ENCODE data around the gene TCF25. TPM values are rescaled to one million over a fixed set of nuclear protein-coding genes. Genes with fewer than 3 reads are reported as not detected.

TCF25 gene
- polyA plus RNA-seq, 1 donor (not counting 4 experiments of a cell fraction or from before 2014, with no cell fraction given), result 103 TPM

GRCh38 chr16:89863741-89864526, 9.5 kb upstream of the TCF25 start:
- Histone ChIP-seq H3K79me2 (ENCODE audit: control insufficient read depth, insufficient read depth, low read length) (no peaks in the 10 kb centered on the region), H3K27me3 (ENCODE audit: control insufficient read depth, extremely low read depth, insufficient read depth, low read length) (no peaks in the 10 kb centered on the region), H2AFZ (ENCODE audit: control insufficient read depth, low read length) (peak overlapping the region; percentile 21), H3K4me2 (ENCODE audit: control insufficient read depth, extremely low read depth, insufficient read depth, low read depth, low read length) (peak overlapping the region; percentile 51), H3K4me3 (ENCODE audit: control insufficient read depth in 2 of 3, extremely low read depth in 1 of 3, insufficient read depth in 2 of 3, low read depth in 1 of 3, low read length in 3 of 3) (no peak overlapping the region), H3K36me3 (ENCODE audit: control insufficient read depth in 2 of 2, extremely low read depth in 1 of 2, insufficient read depth in 2 of 2, low read length in 2 of 2) (no peaks in the 10 kb centered on the region), H3K9me1 (ENCODE audit: control insufficient read depth, extremely low read depth, insufficient read depth, low read length) (no peaks in the 10 kb centered on the region), H4K20me1 (ENCODE audit: control insufficient read depth, extremely low read depth, insufficient read depth, low read length) (no peaks in the 10 kb centered on the region), H3K9me3 (ENCODE audit: control insufficient read depth, low read depth, low read length) (peaks cover 3% of the 10 kb centered on the region), H3K27ac (ENCODE audit: control insufficient read depth, insufficient read depth, low read length) (no peak overlapping the region), H3K9ac (ENCODE audit: control insufficient read depth, extremely low read depth, insufficient read depth, low read length) (no peak overlapping the region), H3K4me1 (ENCODE audit: control insufficient read depth, extremely low read depth, insufficient read depth, low read length) (peaks cover 16% of the 10 kb centered on the region)
- no peak for TF ChIP-seq EZH2 (IDR thresholded peaks at IDR 0.05; ENCODE audit: low read length)
- no peak for TF ChIP-seq CTCF (optimal IDR thresholded peaks at IDR 0.05 in 1 of 3, IDR thresholded peaks at IDR 0.05 in 1 of 3, conservative IDR thresholded peaks at IDR 0.05 in 1 of 3; ENCODE audit: extremely low read depth in 1 of 3, insufficient read depth in 2 of 3, low read length in 3 of 3)
- FAIRE-seq, result peak; percentile 69
- dilution Hi-C loops (cut with MboI; ENCODE audit: extremely low pct_ligation_motif_present, low sequenced_read_pairs), result no loop called here
- DNase-seq (ENCODE audit: low read depth, low spot score), result no peak

GRCh38 chr16:89864527-89864820, 8.9 kb upstream of the TCF25 start:
- H4K20me1 ChIP-seq (ENCODE audit: control insufficient read depth, extremely low read depth, insufficient read depth, low read length), result no peaks in the 10 kb centered on the region
- peaks cover 16% of the 10 kb centered on the region for H3K4me1 ChIP-seq (ENCODE audit: control insufficient read depth, extremely low read depth, insufficient read depth, low read length)
- dilution Hi-C loops (cut with MboI; ENCODE audit: extremely low pct_ligation_motif_present, low sequenced_read_pairs), result no loop called here
- no peak for TF ChIP-seq EZH2 (IDR thresholded peaks at IDR 0.05; ENCODE audit: low read length)
- TF ChIP-seq CTCF (optimal IDR thresholded peaks at IDR 0.05 in 1 of 3, IDR thresholded peaks at IDR 0.05 in 1 of 3, conservative IDR thresholded peaks at IDR 0.05 in 1 of 3; ENCODE audit: extremely low read depth in 1 of 3, insufficient read depth in 2 of 3, low read length in 3 of 3), result no peak
- H3K27ac ChIP-seq (ENCODE audit: control insufficient read depth, insufficient read depth, low read length), result no peak overlapping the region
- no peak overlapping the region for H3K9ac ChIP-seq (ENCODE audit: control insufficient read depth, extremely low read depth, insufficient read depth, low read length)
- H2AFZ ChIP-seq (ENCODE audit: control insufficient read depth, low read length), result no peak overlapping the region
- H3K9me3 ChIP-seq (ENCODE audit: control insufficient read depth, low read depth, low read length), result peaks cover 3% of the 10 kb centered on the region
- DNase-seq (ENCODE audit: low read depth, low spot score) (peak; percentile 25), FAIRE-seq (no peak)
- no peaks in the 10 kb centered on the region for H3K79me2 ChIP-seq (ENCODE audit: control insufficient read depth, insufficient read depth, low read length)
- H3K4me3 ChIP-seq (ENCODE audit: control insufficient read depth in 2 of 3, extremely low read depth in 1 of 3, insufficient read depth in 2 of 3, low read depth in 1 of 3, low read length in 3 of 3), result no peak overlapping the region
- peak overlapping the region; percentile 51 for H3K4me2 ChIP-seq (ENCODE audit: control insufficient read depth, extremely low read depth, insufficient read depth, low read depth, low read length)
- no peaks in the 10 kb centered on the region for H3K27me3 ChIP-seq (ENCODE audit: control insufficient read depth, extremely low read depth, insufficient read depth, low read length)
- peaks cover 0 to 3% of the 10 kb centered on the region in 2 experiments for H3K36me3 ChIP-seq (ENCODE audit: control insufficient read depth in 2 of 2, extremely low read depth in 1 of 2, insufficient read depth in 2 of 2, low read length in 2 of 2)
- H3K9me1 ChIP-seq (ENCODE audit: control insufficient read depth, extremely low read depth, insufficient read depth, low read length), result no peaks in the 10 kb centered on the region
